GM18517 (cell line): Measurements from ENCODE around the gene S100A3.
"Not testable (repeated sequence)": the region's sequence is repeated elsewhere in the genome, so short reads cannot be mapped to it uniquely, and the experiment has no call there.

Experiments used
- ATAC-seq: cut with Tn5 transposase; IDR thresholded peaks from one replicate; pipeline ENCODE4 v1.9.1; 2021; ENCODE audit warnings: mild to moderate bottlenecking, moderate library complexity; ENCODE audit not compliant: unreplicated experiment

Gene S100A3

DNA sequence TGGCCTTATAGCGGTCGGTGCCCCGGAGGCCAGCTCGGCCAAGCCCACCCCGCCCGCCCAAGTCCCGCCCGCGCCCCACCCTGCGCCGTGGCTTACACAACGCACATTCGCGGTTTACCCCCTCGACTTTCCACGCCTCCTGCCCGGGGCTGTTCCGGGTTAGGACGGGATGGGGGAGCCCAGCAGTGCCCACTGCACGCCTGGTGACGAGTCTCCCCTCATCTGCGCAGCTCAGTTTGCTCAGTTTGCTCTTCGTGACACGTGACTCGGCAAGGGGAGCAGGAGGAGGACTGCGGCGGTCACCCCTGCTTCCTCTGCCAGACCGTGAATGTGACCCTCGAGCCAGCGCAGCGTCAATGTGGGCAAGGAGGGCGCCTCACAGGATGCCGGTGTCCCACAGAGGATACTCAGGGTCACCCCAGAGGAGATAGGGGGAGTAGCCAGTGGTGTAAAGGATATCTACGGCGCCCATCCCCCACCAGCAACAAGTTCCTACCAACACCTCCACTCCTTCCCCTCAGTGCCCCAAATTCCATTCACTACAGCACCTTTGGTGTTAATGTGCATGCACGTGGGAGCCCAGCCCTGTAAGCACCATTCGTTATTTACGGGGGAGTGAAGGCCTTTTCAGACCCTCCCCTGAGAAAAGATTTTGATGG lies 12.9 kb downstream of the S100A3 start:
- ATAC-seq: peak; percentile 54

DNA sequence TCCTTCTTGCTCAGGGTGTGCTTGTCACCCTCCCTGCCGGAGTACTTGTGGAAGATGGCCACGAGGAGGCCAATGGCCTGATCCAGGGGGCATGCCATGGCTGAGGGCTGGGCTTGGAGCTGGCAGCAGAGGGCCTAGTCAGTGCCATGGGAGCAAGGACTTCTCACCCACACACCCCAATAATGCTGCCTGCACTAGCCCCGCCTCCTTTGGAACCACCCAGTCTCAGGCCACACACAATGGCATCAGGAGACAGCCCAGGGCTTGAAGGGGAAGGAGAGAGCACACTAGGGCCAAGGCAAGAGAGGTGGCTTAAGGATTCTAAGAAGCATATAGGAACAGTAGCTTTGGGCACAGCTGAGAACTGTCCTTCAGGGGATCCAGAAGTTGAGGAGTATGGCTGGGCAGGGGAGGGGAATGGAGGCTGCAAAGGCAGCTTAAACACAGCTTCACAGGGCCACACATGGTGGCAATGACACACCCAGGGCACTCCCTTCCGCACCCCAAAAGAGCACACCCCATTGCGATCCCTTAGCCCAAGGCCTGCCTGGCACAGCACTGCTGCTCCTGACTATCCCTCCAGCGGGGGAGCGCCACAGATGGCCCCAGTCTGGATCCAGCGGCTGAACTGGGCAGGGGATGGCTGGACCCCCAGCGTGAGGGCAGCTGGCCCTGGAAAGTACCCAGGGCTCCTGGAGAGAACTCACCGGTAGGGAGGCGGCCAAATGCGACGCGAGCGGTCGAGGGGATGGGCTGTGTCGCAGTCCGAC lies 13.6 kb downstream of the S100A3 start, which contains the start of gene S100A6:
Gene S100A6 (minus strand): TSS at position 750 of the 770 bp plus-strand sequence. CDS start 652 bp downstream, at position 98.
- ATAC-seq: peak; percentile 15

DNA sequence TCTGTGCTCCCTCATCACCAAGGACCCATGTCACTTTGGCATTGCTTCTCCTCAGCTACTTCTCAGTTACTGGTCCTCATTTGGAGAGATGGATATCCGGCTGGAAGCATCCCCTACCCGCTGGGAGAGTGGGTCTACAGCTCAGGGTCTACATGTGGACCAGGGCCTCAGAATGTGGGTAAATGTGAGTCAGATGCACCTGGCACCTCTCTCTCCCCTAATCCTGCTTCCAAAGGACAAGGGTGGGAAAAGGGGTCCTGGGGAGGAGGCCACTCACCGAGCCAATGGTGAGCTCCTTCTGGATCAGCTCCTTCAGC lies 14.2 kb downstream of the S100A3 start:
- ATAC-seq: no peak

DNA sequence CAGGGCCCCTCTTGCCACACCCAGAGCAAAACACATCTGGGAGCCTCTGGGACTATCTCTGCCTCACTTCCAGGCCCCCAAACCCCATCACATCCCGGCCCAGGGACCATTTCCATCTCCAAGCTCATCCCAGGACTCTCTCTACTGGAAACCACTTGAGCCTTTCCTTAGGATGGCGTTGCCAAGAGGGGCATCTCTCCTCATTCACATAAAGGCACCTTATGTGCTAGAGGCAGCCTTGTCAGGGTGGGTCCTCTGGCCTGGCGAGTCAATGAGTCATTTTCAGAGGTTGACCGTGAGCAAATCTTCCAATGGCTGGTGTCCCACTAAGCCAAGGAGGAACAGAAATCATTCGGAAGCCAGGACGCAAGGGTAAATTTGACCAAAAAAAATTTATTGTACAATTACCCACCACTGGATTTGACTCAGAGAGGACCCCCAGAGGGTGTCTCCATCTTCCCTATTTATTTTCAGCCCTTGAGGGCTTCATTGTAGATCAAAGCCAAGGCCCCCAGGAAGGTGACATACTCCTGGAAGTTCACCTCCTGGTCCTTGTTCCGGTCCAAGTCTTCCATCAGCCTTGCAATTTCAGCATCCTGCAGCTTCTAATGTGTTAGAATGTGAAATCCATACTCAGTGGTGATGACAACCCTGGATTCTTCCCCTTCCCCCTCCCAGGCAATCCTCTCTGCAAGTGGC lies 14.7 kb downstream of the S100A3 start:
- ATAC-seq: no peak

DNA sequence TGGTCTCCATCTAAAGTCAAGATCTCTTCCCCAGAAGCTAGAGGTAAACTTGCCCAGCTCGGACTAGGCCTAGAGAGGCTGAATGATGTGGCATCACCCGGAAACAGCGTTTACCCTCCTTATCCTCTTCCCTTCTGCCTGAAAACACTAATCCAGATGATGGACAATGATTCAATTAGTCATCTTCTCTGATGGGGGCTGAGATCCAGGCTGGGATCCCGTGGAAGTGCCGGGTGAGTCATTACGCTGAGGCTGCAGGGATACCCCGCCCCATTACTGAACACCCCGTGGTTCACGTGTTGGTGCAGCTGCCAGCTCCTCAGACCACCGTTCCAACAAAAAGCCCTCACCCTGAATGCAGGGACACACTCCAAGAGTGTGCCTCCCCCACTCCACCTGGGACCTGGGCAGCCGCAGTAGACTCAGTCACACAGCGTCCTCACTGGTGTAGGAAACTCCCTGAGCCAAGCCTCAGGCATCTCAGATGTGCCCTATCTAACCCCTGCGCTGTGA lies 15.3 kb downstream of the S100A3 start:
- no peak for ATAC-seq

DNA sequence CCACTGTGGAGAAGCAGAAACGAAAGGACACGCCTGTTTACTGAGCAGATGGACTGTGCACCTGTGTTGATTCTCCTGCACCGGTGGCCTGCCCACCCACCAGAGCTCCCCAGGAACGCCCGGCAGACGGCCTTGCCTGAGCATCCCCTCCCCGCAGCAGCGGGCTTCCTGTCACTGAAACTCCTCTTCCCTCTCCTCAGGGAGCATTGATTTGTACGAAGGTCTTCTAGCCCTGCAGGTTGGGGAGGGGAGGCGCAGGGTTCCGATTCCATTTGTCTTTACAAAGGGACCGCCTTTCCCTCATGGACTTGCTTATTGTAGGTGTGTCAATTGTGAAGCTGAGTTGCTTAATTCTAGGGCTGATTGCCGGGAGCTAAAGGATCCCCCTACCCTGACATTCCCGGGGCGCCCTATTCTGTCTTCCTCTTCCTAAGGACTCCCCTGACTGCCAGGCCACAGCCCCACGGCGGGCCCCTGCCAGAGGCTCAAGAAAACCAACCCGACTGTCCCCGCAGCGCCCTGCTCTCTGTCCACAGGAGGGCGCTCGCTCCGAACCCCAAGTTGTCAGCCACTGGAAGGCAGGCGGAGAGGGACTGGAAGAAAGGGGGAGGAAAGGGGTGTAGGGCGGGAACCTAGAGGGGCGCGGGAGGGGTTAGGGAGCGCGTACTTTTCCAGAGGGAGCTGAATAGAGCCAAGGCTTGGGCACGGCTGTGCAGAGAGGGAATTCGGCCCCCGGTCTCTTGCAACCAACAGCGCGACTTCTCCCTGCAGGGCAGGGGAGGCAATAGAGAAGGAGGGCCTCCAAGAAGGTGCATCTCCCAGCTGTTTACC lies 16.1 kb downstream of the S100A3 start:
- ATAC-seq: no peak

DNA sequence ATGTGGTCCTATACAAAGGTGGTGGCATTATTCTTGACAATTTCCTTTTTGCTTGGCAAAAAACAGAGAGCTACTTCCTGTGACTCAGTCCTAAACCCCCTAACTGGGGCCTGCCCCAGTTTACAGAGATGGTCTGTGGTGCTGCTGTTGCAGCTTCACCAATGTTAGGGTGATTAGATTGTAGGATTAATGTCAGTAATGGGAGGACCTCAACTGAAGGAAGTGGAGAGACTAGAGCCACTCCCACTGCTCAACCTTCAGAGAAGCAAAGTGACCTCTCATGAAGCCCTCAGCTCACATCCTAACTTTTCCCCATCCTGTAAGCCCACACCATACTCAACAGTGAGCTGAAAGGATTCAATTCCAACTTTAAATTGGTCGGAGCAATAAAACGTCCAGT lies 16.9 kb downstream of the S100A3 start:
- ATAC-seq: no peak

DNA sequence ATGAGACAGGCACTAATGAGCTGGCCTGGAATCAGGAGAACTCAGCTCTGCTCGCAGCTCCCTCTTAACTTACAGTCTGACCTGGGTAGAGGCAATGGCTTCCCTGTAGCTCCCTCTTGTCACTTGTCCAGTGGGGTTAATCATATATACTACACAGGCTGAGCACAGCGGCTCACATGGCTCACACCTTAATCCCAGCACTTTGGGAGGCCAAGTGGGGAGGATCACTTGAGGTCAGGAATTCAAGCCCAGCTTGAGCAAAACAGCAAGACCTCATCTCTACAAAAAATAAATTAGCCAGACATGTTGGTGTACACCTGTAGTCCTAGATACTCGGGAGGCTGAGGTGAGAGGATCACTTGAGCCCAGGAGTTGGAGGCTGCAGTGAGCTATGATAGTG lies 17.4 kb downstream of the S100A3 start:
- ATAC-seq: no peak

DNA sequence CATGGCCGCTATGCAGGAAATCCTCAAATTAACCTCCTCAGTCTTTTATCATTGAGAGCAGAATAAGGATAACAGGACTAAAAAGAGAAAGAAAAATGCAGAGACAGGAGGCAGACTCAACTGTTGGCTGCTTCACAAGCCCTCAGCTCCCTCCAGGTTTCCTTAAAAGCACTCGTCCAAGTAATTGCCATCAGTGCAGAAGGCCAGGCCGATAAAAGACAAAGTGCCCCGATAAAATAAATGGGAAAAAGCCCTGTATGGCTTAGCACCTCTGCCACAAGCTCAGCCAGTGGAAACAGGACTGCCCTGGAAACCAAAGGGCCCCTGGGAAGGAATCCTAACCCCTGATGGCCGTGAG lies 21.4 kb downstream of the S100A3 start:
- no peak for ATAC-seq

DNA sequence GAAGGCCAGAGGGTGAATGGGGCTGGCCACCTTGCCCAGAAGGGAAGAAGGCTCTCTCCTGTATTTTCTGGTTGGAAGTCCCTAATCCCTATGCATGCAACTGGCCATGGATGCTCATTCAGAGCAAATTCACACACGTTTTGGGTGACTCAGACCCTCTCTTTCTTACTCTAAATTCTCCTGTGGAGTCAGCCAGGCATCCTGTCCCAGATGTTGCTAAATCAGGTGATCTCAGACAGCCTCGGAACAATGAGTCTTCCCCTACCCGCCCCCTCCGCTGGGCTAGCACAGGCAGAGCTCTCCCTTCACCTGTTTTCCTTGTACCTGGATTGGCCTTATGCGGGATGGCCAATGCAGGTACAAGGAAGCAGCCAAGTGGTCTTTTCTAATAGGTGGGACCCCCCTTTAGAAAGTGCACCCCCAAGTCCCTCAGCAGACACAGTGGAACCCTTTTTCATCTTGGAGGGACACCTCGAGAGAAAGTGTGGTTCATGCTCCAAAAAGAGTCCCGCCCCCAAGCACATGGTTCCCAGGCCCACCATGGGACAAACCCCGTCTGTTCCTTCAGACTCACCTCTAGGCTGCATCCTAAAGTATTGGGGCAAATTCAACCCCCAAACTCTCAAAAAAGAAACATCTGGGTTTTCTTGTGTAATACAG lies 21.9 kb downstream of the S100A3 start:
- ATAC-seq: no peak

DNA sequence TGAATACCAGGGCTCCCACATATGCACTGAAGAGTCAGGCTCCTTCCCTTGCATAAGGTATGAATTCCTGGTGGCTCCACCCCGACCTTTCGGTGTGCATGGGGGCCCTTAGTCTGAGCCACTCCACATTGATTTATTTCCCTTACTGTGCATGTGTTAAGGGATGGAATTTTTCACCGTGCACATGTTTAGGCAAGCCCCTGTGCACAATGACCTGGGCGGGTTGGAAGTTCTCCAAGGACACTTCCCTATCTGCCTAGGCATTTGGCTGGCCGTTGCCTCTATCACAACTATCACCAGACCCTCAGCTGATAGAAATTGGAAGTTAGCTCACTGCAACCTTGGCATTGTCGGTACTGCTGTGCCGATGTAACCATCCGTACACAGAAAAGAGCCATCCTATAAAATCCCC lies 22.9 kb downstream of the S100A3 start:
- no peak for ATAC-seq

DNA sequence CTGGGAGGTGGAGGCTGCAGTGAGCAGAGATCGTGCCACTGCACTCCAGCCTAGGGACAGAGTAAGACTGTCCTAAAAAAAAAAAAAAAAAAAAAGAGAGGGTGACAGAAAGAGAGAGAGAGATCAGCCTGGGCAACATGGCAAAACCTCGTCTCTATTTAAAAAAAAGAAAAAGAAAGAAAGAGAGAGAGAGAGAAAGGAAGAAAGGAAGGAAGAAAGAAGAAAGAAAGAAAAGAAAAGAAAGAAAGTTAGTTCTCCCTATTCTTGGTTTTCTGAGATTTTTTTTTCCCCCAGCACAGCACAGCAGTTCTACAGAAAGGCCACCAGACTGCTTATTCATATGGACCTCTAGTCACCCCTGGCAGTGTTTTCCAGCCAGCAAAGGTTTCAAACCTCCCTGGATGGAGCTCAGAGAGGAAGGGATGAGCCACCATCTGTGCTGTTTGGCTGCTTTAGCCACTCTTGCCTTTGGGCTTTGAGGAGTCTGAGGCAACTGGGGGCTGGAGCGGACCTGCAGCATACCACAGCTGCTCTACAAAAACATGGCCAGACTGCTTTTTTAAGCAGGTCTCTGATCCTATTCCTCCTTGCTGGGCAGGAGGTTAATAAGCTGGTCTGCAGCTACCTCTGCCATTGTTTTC lies 23.9 kb downstream of the S100A3 start:
- no peak for ATAC-seq

DNA sequence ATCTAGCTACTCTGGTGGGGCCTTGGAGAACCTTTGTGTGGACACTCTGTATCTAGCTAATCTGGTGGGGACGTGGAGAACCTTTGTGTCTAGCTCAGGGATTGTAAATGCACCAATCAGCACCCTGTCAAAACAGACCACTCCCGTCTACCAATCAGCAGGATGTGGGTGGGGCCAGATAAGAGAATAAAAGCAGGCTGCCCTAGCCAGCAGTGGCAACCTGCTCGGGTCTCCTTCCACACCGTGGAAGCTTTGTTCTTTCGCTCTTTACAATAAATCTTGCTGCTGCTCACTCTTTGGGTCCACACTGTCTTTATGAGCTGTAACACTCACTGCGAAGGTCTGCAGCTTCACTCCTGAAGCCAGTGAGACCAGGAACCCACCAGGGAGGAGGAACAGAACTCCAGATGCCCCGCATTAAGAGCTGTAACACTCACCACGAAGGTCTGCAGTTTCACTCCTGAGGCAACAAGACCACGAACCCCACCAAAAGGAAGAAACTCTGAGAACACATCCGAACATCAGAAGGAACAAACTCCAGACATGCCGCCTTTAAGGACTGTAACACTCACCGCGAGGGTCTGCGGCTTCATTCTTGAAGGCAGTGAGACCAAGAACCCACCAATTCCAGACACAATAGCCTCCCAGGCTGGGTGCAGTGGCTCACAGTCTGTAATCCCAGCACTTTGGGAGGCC lies 26.6 kb downstream of the S100A3 start:
- not testable (repeated sequence) for ATAC-seq

DNA sequence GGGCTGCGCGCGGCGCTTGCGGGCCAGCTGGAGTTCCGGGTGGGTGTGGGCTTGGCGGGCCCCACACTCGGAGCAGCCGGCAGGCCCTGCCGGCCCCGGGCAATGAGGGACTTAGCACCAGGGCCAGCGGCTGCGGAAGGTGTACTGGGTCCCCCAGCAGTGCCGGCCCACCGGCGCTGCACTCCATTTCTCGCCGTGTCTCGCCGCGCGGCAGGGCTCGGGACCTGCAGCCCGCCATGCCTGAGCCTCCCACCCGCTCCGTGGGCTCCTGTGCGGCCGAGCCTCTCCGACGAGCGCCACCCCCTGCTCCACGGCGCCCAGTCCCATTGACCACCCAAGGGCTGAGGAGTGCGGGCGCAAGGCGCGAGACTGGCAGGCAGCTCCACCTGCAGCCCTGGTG lies 27.2 kb downstream of the S100A3 start:
- ATAC-seq: not testable (repeated sequence)

DNA sequence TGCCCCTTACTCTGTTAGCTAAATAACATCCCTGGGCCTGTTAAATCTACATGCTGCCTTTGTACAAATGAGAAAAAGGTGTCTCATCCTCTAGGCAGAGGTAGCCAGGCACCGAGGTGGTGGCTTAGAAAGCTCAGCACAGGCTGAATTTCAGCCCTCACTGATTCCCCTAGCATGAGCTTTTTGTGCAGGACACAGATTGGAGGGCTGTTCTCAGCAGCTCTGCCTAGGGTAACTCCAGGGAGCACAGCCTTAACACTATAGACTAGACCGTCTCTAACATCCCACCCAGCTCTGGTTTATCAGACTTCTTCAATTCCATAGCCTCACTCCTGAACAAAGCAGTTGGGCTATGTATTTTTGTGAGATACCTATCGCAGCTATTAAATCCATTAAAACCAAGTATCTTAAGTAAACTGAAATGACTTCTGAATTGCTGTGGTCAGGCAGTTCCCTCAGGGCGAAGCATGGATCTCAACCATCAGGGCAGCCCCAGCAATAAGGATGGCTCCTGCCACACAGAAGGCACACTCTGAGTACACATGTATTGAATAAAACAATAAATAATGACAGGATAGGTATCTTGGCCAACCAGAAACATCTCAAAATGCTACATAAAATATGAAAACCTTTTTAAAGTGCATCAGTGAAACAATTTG lies 28.1 kb downstream of the S100A3 start:
- no peak for ATAC-seq

DNA sequence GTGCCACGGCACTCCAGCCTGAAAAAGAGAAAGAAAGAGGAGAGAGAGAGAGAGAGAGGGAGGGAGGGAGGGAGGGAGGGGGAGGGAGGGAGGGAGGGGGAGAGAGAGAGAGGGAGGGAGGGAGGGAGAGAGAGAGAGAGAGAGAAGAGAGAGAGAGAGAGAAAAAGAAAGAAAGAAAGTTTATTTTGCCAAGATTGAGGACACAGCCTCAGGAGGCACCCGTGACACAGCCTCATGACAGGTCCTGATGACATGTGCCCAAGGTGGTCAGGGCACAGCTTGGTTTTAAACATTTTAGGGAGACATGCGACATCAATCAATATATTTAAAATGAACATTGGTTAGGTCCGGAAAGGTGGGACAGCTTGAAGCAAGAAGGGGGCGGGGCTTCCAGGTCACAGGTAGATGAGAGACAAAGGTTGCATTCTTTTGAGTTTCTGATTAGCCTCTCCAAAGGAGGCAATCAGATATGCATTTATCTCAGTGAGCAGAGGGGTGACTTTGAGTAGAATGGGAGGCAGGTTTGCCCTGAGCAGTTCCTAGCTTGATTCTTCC lies 28.8 kb downstream of the S100A3 start:
- ATAC-seq: not testable (repeated sequence)

DNA sequence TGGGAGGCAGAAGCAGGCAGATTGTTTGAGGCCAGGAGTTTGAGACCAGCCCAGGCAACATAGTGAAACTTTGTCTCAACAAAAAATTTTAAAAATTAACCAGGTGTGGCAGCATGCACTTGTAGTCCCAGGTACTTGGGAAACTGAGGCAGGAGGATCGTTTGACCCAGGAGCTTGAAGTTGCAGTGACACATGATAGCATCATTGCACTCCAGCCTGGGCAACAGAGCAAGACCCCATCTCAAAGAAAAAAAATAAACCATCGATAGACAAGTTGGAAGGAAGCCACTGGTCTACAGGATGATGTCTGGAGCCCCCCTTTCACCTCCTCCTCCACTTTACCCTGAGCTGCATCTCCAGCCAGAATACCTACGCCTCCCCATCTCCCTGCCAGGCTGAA lies 29.8 kb downstream of the S100A3 start:
- no peak for ATAC-seq
